IPS-NIHi11 (cell line): Measurements from ENCODE around the gene SUV39H1.
A peak's percentile ranks its signal among the peaks of the same experiment; 100 is the strongest.
"Not testable (repeated sequence)": the region's sequence is repeated elsewhere in the genome, so short reads cannot be mapped to it uniquely, and the experiment has no call there.

Experiments
- DNase-seq: peaks from one replicate; pipeline ENCODE4 v3.0.0; 2012; ENCODE audit warnings: mixed read lengths, low spot score

Gene SUV39H1, protein sequence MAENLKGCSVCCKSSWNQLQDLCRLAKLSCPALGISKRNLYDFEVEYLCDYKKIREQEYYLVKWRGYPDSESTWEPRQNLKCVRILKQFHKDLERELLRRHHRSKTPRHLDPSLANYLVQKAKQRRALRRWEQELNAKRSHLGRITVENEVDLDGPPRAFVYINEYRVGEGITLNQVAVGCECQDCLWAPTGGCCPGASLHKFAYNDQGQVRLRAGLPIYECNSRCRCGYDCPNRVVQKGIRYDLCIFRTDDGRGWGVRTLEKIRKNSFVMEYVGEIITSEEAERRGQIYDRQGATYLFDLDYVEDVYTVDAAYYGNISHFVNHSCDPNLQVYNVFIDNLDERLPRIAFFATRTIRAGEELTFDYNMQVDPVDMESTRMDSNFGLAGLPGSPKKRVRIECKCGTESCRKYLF

DNA sequence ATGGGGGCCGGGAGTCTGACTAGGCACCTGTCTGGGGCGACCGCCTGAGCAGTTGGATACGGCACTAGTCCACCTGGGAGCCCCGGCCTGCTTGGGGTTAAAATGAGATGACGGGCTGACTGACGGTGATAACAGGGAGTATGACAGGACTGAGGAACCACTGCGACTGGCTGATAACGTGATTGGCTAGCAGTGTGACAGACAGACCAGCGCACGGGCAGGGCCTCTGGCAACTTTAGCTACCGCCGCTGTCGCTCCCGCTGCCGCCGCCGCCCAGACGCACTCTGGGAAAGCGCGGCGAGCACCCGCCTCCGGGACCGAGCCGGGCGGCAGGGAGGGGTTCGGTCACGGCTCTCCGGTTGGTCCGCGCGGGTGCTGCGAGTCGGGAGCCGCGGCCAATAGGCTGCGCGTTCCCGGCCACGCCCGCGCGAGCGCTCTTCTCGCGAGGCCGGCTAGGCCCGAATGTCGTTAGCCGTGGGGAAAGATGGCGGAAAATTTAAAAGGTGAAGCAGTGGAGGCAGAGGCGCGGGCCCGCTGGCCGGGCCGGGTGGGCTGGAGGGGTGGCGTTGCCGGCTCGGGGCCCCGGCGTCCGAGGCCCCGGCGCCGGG is at the start of gene SUV39H1:
Gene SUV39H1 (plus strand): TSS at position 434 of the 608 bp plus-strand sequence. CDS start 51 bp downstream, at position 485.
- DNase-seq: peak; percentile 92

DNA sequence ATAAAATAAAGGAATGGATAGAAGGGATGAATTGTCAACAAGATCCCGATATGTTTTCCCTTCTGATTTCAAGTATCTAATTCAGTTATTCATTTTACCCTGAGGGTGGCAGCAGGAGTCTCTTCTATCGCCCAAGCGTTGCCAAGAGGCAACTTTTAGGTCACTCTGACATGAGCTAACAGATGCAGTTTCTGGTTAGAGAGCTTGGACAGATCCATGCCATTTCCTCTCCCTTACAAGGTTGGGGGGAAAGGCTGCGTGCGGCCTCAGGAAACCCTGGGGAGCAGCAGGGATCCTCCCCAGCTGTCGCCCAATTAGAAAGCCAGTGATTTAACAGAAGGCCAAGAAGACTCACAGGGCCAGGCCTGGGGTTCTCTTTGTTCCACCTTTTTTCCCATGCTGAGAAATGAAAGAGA is 48.2 kb upstream of the SUV39H1 start:
- peak; percentile 32 for DNase-seq

DNA sequence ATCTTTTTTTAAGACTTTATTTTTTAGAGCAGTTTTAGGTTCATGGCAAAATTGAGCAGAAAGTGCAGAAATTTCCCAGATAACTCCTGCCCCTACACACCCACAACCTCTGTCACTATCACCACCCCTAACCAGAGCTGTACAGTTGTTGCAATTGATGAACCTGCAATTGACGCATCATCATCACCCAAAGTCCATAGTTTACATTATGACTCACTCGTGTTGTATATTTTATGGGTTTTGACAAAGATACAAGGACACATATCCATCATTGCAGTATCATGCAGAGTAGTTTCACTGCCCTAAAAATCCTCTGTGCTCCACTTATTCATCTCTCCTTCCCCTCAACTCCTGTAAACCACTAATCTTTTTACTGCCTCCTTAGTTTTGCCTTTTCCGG is 47.4 kb upstream of the SUV39H1 start:
- no peak for DNase-seq

DNA sequence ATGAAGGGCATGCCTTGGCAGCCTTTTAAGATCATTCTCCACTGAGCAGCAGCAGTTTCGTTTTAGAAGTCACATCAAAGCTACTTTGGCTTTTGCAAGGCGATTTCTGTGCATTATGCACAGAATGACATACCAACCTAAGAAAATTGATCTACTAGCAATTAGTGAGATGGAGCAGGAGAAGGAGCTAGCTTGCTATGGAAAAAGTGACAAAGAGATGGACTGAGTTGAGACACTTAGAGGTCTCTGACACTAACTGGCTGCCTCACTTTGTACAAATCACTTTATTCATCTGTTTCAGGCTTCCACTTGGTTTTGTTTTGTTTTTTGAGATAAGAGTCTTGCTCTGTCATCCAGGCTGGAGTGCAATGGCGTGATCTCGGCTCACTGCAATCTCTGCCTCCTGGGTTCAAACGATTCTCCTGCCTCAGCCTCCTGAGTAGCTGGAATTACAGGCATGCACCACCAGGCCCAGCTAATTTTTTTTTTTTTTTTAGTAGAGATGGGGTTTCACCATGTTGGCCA is 44.4 kb upstream of the SUV39H1 start:
- DNase-seq: not testable (repeated sequence)

DNA sequence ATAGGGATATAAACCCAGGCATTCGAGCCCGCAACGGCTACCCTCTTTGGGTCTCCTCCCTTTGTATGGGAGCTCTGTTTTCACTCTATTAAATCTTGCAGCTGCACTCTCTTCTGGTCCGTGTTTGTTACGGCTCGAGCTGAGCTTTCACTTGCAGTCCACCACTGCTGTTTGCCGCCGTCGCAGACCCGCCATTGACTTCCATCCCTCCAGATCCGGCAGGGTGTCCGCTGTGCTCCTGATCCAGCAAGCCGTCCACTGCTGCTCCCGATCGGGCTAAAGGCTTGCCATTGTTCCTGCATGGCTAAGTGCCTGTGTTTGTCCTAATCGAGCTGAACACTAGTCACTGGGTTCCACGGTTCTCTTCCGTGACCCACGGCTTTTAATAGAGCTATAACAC is 41.8 kb upstream of the SUV39H1 start:
- DNase-seq: not testable (repeated sequence)

DNA sequence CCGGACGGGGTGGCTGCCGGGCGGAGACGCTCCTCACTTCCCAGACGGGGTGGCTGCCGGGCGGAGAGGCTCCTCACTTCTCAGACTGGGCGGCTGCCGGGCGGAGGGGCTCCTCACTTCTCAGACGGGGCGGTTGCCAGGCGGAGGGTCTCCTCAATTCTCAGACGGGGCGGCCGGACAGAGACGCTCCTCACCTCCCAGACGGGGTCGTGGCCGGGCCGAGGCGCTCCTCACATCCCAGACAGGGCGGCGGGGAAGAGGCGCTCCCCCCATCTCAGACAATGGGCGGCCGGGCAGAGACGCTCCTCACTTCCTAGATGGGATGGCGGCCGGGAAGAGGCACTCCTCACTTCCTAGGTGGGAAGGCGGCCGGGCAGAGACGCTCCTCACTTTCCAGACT is 36.8 kb upstream of the SUV39H1 start:
- DNase-seq: not testable (repeated sequence)

DNA sequence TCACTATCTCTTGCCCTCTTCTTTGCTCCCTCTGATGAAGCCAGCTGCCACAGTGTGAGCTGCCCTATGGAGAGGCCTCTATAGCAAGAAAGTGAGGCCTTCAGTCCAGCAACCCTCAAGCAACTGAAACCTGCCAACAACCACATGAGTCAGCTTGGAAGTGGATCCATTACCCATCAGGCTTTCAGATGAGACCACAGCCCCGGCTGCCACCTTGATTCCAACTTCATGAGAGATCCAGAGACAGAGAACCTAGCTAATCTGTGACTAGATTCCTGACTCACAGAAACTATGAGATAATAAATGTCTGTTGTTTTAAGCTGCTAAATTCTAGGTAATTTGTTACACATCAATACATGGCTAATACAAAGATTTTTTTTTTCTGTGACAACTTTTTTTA is 33.3 kb upstream of the SUV39H1 start:
- no peak for DNase-seq

DNA sequence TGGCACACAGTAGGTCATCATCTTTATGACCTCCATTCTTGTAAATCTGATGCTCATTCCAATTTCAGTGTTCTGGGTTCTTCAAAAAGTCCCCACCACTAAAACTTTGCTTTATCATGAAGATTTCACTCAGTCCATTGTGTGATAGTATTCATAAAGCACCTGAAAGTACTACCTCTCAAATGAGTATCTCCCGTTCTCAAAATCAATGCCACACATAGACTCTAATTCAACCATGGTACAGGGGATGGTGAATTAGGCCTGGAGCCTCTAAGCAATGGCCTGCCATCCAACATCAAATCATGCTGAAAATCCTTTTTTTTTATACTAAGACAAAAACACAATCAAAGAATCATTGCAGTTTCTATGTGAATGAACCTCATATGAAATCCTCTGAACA is 32.4 kb upstream of the SUV39H1 start:
- DNase-seq: no peak

DNA sequence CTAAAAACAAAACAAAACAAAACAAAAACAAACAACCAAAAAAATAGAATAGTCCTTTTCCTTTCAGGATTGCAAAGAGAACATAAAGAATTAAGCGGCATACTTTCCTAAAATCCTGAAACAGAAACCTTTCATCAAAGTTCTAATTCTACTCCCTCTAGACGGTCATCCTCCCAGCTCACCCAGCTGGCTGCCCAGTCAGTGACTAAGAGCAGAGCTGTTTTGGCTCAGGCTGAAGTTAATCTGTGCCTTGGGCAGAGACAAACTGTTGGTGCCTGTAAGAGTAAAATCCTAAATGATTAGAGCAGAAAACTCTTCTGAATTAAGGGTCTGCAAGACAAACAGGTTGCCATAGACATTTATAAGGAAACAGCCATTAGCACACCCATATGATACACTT is 30.5 kb upstream of the SUV39H1 start:
- no peak for DNase-seq

DNA sequence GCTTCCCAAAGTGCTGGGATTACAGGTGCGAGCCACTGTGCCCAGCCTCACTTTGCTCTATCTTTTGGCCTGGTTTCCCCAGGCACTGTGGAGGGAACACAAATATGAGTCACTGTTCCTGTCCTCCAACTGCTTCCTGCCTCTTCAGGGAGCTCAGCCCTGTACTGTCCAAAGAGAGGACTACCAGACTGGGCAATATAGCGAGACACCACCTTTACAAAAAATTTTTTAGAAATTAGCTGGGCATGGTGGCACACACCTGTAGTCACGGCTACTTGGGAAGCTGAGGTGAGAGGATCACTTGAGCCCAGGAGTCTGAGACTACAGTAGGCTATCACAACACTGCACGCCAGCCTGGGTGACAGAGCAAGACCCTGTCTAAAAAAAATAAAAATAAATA is 29.9 kb upstream of the SUV39H1 start:
- no peak for DNase-seq

DNA sequence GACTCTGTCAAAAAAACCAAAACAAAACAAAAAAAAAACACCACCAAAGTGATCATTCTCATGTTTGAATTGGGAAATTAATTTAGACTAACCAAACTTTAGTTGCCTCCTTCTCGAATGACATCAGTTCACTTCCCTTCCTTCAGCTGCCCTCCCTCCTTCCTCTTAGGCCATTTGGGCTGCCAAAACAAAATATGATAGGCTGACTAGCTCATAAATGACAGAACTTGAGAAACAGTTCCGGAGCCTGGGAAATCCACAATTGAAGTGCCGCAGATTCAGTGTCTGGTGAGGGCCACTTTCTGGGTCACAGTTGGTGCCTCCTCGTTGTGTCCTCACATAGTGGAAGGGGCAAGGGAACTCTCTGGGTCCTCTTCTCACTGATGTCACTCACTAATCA is 29.0 kb upstream of the SUV39H1 start:
- no peak for DNase-seq

DNA sequence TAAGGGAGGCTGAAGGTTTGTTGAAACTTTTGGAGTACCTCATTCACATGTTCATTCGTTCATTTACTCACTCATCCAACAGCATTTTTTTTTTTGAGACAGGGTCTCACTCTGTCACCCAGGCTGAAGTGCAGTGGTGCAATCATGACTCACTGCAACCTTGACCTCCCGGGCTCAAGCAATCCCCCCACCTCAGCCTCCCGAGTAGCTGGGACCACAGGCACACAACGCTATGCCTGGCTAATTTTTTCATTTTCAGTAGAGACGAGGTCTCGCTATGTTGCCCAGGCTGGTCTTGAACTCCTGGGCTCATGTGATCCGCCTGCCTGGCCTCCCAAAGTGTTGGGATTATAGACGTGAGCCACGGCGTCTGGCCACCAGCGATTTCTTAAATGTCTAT is 28.3 kb upstream of the SUV39H1 start:
- not testable (repeated sequence) for DNase-seq

DNA sequence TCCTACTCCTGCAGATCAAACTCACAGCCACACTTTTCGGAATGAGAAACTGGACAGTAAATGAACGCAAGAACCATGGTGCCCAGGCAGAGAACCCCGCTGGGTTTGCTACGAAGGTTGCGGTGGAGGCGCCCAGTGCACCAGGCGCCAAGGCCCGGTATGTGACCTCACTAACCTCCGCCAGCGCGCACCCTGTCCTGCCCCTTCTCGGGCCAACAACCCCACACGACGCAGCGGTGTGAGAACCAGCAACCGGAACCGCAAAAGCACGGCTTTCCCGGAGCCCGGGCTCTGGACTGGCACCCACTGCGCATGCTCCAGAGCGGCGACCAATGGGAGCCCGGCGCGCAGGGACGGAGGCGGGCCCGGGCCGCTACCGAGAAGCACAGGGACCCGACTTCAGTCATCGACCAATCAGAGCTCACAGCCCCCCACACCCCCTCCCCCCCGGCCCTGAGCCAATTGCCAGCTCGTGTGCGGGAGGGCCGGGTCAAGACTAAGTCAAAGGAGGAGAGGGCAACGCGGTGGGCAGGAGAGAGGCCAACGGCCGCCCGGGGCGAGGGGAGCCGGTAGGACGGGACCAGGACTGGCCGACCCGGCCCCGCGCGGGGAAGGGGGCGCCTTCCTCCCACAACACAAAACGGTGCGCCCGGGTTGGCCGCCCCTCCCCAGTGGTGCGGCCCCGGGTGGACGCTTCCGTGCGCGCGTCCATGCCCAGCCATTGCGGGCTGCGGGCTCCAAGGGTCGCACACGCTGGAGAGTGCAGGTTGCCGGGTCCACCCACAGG is 20.2 kb upstream of the SUV39H1 start:
- DNase-seq: peak; percentile 96

DNA sequence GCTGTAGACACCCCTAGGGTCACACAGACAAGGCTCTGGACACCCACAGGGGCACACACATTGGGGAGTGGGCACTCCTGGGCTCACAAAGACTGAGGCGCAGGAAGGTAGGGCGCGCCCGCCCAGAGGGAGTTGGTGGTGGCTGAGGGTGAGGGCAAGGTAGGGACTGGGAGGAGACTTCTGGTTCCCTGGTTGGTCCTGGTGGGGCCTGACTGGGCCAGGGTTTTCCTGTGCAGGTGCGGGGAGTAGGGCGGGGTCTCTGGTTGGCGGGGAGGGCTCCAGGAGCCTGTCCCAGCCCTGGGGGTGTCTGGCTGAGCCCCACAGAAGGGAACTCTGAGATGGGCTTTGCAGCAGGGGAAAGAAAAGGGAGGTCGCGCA is 19.7 kb upstream of the SUV39H1 start:
- no peak for DNase-seq

DNA sequence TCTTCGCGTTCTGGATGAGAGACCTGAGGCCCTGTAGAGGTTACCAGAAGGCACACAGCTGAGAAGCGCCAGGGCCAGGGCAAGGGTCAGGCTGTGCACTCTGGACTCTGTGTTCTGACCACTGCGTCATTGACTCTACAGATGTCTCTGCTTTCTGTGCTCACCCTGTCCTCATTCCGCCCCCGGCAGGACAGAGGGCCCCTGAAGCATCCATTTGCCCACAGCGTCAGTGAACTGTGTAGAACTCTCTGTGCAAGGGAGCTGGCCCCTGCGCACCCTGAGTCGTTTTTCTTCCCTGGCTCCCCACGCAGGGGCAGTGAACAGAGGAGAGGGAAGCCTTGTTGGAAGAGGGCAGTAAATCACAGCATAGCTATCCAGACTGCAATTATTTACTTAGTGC is 19.0 kb upstream of the SUV39H1 start:
- DNase-seq: no peak

DNA sequence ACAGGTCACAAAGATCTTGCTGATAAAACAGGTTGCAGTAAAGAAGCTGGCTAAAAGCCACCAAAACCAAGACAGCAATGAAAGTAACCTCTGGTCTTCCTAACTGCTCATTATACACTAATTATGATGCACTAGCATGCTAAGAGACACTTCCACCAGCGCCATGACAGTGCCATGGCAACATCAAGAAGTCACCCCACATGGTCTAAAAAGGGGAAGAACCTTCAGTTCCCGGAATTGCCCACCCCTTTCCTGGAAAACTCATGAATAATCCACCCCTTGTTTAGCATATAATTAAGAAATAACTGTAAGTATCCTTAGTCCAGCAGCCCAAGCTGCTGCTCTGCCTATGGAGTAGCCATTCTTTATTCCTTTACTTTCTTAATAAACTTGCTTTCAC is 16.1 kb upstream of the SUV39H1 start:
- DNase-seq: not testable (repeated sequence)

DNA sequence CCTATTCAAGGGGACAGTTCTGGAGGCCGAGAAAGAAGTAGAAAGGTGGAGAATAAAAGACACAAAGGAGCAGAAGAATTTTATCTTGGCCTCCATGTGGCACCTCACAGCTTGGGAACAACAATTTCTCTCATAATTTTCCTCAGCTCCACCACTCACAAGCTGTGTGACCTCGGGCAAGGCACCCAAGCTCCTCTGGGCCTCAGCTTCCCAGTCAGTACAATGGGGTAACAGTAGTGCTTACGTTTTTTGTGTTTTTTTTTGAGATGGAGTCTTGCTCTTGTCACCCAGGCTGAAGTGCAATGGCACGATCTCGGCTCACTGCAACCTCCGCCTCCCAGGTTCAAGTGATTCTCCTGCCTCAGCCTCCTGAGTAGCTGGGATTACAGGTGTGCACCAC is 15.6 kb upstream of the SUV39H1 start:
- not testable (repeated sequence) for DNase-seq

DNA sequence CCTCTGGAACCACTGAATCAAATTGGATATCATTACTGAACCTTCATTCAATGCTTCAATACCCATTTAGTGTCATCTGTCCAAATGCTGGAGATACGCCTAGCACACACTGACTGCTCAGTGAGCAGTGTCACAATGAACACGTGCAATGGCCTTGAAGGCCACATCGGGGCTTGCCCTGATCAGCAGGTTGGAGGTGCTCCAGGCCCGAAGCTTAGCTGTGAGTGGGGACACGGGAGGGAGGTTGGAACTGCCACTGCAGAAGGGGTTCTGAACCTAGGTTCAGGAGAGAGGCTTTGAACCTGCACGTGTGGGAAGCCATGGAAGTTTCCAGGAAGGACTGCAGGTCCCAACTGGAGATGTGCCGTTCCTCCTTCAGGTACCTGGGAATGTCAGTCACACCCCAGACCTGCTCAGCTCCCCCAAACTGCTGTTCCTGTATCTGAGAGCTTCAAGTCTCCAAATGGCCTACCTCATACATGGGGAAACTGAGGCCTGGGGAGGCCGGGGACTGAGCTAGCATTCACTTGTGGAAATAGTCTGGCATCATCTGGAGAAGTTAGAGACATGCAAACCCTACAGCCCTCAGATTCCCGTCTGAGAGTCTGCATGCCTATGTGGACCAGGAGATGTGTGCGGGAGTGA is 14.9 kb upstream of the SUV39H1 start:
- no peak for DNase-seq

DNA sequence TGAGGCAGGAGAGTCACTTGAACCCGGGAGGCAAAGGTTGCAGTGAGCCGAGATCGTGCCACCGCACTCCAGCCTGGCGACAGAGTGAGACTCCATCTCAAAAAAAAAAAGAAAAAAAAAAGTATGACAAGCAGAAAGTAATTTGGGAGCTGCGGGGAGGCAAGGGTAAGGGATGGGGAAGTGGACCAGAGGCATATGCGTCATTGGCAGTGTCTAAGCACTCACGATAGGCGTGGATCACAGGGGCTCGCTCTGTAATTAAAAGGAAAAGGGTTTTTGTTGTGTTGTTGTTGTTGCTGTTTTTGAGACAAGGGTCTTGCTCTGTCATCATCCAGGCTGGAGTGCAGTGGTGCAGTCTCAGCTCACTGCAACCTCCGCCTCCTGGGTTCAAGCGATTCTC is 13.7 kb upstream of the SUV39H1 start:
- DNase-seq: not testable (repeated sequence)

DNA sequence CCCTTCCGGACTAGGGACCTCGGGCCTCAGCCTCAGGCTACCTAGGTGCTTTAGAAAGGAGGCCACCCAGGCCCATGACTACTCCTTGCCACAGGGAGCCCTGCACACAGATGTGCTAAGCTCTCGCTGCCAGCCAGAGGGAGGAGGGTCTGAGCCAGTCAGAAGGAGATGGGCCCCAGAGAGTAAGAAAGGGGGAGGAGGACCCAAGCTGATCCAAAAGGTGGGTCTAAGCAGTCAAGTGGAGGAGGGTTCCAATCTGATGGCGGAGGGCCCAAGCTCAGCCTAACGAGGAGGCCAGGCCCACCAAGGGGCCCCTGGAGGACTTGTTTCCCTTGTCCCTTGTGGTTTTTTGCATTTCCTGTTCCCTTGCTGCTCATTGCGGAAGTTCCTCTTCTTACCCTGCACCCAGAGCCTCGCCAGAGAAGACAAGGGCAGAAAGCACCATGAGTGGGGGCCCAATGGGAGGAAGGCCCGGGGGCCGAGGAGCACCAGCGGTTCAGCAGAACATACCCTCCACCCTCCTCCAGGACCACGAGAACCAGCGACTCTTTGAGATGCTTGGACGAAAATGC is 13.0 kb upstream of the SUV39H1 start, which contains the start of gene WAS:
Gene WAS (plus strand): TSS at position 389 of the 572 bp plus-strand sequence. CDS start 55 bp downstream, at position 444.
- no peak for DNase-seq

DNA sequence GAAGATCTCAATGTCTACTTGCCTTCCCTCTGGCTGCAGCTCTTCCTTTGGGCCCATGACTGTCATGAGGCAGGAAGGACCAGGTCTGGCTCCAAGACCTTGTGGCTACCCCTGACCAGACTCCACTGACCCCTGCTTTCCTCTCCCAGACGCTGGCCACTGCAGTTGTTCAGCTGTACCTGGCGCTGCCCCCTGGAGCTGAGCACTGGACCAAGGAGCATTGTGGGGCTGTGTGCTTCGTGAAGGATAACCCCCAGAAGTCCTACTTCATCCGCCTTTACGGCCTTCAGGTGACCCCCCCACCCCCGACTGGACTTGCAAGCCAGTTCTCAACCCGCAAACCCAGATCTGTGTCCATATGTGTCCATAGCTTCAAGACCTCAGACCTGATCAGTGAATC is 12.4 kb upstream of the SUV39H1 start:
- DNase-seq: no peak

DNA sequence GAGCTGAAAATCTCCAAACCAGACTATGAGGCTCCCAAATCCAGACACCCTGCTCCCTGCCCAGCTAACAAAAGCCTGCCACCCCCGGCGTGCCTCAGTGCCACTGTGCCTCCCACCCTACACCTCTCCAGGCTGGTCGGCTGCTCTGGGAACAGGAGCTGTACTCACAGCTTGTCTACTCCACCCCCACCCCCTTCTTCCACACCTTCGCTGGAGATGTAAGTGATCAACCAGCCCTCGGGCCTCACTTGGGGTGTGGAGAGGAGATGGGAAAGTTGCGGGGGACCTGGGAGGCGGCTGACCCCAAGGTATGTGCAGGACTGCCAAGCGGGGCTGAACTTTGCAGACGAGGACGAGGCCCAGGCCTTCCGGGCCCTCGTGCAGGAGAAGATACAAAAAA is 11.1 kb upstream of the SUV39H1 start:
- DNase-seq: no peak
